GM12801 (cell line): ENCODE data around the gene VLDLR.

Experiments used
- CTCF ChIP-seq: IDR thresholded peaks from one replicate; pipeline ENCODE4 v1.5.1; 2011; ENCODE audit warnings: control low read depth; ENCODE audit not compliant: insufficient read length; ENCODE audit errors: extremely low read depth

Gene VLDLR

GRCh38 chr9:2630158-2630557, 8.6 kb downstream of the VLDLR start:
- TF ChIP-seq CTCF: no peak

GRCh38 chr9:2631263-2631662, 9.7 kb downstream of the VLDLR start:
- TF ChIP-seq CTCF: no peak

- TF ChIP-seq CTCF: no peak
Measured at GRCh38 chr9:2634153-2634552, 12.6 kb downstream of the VLDLR start.

- TF ChIP-seq CTCF: no peak
Measured at GRCh38 chr9:2634818-2635217, 13.2 kb downstream of the VLDLR start.

- TF ChIP-seq CTCF: no peak
Measured at GRCh38 chr9:2635922-2636321, 14.3 kb downstream of the VLDLR start.

- TF ChIP-seq CTCF: no peak
Measured at GRCh38 chr9:2637390-2637789, 15.8 kb downstream of the VLDLR start.

GRCh38 chr9:2638871-2639673, 17.5 kb downstream of the VLDLR start:
- no peak for TF ChIP-seq CTCF
